ACHN (cell line): ENCODE measurements around the gene DST.
A peak's percentile ranks its signal among the peaks of the same experiment; 100 is the strongest.

Source experiments
- DNase-seq: peaks from one replicate; pipeline ENCODE4 v3.0.0-alpha.2; 2015
- in situ Hi-C: cut with HindIII; loops from 2 replicates; pipeline ENCODE4 v1.10.0; 2017; ENCODE audit warnings: low sequenced_read_pairs, low pct_ligation_motif_present, low pct_unique_long_range_greater_than_20kb

DST gene

GRCh38 chr6:56437171-56437900, 205.4 kb downstream of the DST start:
- in situ Hi-C loops: no loop called here
- DNase-seq: peak; percentile 33

- no peak for DNase-seq
- in situ Hi-C loops: no loop called here
These were observed 206.9 kb downstream of the DST start for GRCh38 chr6:56435754-56436153.

GRCh38 chr6:56435326-56435725, 207.4 kb downstream of the DST start:
- in situ Hi-C loops: no loop called here
- no peak for DNase-seq

- in situ Hi-C loops: no loop called here
- DNase-seq: no peak
These were observed 208.1 kb downstream of the DST start for GRCh38 chr6:56434606-56435005.

- in situ Hi-C loops: no loop called here
- no peak for DNase-seq
These were observed 209.6 kb downstream of the DST start for GRCh38 chr6:56433119-56433518.

GRCh38 chr6:56432194-56432593, 210.5 kb downstream of the DST start:
- DNase-seq: no peak
- in situ Hi-C loops: no loop called here

- in situ Hi-C loops: no loop called here
- DNase-seq: no peak
These were observed 211.8 kb downstream of the DST start for GRCh38 chr6:56430629-56431600.

- no peak for DNase-seq
- in situ Hi-C loops: no loop called here
These were observed 218.1 kb downstream of the DST start for GRCh38 chr6:56424542-56425083.

GRCh38 chr6:56424064-56424463, 218.6 kb downstream of the DST start:
- DNase-seq: no peak
- in situ Hi-C loops: no loop called here

GRCh38 chr6:56420296-56420695, 222.4 kb downstream of the DST start:
- no peak for DNase-seq
- in situ Hi-C loops: no loop called here

GRCh38 chr6:56419191-56419590, 223.5 kb downstream of the DST start:
- in situ Hi-C loops: no loop called here

GRCh38 chr6:56417823-56418222, 224.9 kb downstream of the DST start:
- DNase-seq: no peak
- in situ Hi-C loops: no loop called here

More at GRCh38 chr6:56419191-56419590, 223.5 kb downstream of the DST start:
- no peak for DNase-seq

GRCh38 chr6:56416247-56416646, 226.4 kb downstream of the DST start:
- DNase-seq: no peak
- in situ Hi-C loops: no loop called here

GRCh38 chr6:56408976-56409375, 233.7 kb downstream of the DST start:
- no peak for DNase-seq
- in situ Hi-C loops: no loop called here
